Epithelial cell of proximal tubule (primary cell): ENCODE results near the gene ITGB7. TPM values are rescaled to one million over a fixed set of nuclear protein-coding genes. Genes with fewer than 3 reads are reported as not detected.
A peak's percentile ranks its signal among the peaks of the same experiment; 100 is the strongest.

Experiments used
- DNase-seq: peaks from one replicate; pipeline ENCODE4 v3.0.0-alpha.2; 2011; ENCODE audit warnings: low read depth
- H3K4me3 ChIP-seq: 2 replicates; pipeline ENCODE4 v1.5.1; 2011; ENCODE audit warnings: low read depth, mild to moderate bottlenecking, low read length
- total RNA-seq: library from RNA; depleted of rRNA; stranded (reverse); fragments of >200 nt; gene quantifications from 2 replicates; pipeline ENCODE4 v1.2.3, GENCODE V29; 2015
- TF ChIP-seq, protein P1 (sequence below): conservative IDR thresholded peaks from 2 replicates; pipeline ENCODE4 v1.5.1; 2012; ENCODE audit warnings: low read depth, mild to moderate bottlenecking, low read length

ITGB7 gene
- total RNA-seq, 1 donor from 2014 or later, result 0.46 TPM

DNA sequence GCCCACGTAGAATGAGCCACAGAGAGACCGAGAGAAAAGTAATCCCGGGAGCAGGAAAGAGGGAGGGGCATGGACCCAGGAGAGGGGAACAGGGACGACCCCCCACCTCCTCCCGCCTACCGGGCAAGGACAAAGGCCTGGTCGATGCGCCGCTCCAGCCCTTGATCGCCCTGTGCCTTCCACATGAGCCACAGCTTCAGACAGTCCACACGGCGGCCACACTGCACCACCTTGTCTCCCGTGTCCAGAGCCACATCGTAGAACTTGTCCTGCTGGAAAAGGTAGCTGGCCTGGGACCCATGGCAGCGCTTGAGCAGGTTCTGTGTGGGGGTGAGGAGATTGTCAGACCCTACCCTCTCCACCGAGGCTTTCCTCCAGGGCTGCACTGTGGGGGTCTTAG is 47.1 kb downstream of the ITGB7 start:
- no peak overlapping the region for H3K4me3 ChIP-seq
- TF ChIP-seq, protein P1, sequence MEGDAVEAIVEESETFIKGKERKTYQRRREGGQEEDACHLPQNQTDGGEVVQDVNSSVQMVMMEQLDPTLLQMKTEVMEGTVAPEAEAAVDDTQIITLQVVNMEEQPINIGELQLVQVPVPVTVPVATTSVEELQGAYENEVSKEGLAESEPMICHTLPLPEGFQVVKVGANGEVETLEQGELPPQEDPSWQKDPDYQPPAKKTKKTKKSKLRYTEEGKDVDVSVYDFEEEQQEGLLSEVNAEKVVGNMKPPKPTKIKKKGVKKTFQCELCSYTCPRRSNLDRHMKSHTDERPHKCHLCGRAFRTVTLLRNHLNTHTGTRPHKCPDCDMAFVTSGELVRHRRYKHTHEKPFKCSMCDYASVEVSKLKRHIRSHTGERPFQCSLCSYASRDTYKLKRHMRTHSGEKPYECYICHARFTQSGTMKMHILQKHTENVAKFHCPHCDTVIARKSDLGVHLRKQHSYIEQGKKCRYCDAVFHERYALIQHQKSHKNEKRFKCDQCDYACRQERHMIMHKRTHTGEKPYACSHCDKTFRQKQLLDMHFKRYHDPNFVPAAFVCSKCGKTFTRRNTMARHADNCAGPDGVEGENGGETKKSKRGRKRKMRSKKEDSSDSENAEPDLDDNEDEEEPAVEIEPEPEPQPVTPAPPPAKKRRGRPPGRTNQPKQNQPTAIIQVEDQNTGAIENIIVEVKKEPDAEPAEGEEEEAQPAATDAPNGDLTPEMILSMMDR, result no peak

DNA sequence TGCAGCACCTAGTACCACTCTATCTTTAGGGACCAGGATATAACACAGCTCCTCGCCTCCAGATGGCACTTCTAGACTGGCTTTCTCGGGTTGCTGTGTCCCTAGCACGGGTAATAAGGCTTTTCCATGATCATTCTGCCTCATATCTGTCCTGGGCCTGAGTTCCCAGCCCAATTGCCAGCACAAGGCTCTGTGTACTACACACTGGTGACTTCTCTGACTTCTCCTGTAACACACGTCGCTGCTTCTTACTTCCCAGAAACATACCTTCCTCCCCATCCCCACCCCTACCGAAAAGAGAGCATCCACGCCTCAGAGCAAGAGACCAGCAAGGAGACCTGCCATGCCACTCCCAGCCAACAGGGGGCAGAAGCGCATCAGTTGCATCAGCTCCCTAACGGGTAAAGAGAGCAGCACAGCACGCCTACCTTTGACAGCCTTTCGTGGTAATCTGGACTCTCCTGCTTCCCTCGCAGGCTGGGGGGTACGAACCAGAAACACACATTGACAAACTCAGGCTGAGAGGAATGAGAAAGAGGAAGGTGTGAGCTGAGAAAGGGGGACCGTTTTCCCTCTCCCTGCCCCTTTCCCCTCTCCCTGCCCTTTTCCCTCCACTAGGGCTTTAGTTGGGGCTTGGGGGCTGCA is 47.7 kb downstream of the ITGB7 start:
- TF ChIP-seq, protein P1, result peak; percentile 99
- H3K4me3 ChIP-seq, result no peak overlapping the region
- DNase-seq, result no peak

More for the DNA sequence above, 47.1 kb downstream of the ITGB7 start:
- DNase-seq, result no peak

DNA sequence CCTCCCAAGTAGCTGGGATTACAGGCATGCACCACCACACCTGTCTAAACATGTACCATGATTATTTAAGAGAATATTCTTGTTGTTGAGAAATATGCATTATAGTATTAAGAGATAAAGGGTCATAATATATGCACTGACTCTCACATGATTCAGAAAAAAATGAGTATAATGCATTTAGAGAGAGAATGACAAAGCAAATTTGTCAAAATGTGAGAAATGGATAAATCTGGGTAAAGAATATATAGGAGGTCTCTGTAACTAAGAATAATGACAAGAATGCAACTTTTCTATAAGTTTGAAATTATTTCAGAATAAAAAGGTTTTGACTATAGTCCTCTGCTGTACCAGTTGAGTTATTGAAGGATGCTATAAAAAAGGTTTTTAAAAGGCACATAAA is 54.7 kb downstream of the ITGB7 start:
- TF ChIP-seq, protein P1, result no peak
- no peak for DNase-seq
- no peak overlapping the region for H3K4me3 ChIP-seq

DNA sequence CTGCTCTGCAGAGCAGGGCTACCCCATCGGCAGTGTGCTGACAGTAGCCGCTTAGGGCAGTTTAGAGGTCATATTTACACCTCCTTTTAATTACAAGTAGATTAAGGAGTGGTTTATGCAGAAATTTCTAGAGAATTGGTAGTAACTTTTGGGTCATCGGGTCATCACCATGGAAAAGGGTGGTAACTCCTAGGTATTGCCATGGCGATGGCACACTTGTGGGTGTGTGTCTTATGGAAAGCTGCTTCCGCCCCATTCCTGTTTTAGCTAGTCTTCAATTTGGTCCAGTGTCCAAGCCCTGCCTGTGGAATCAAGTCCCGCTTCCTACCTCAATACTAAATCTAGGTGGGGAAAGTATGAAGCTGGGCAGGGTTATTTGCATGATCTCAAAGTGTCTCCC is 56.0 kb downstream of the ITGB7 start:
- H3K4me3 ChIP-seq, result no peak overlapping the region
- DNase-seq, result no peak
- TF ChIP-seq, protein P1, result no peak

DNA sequence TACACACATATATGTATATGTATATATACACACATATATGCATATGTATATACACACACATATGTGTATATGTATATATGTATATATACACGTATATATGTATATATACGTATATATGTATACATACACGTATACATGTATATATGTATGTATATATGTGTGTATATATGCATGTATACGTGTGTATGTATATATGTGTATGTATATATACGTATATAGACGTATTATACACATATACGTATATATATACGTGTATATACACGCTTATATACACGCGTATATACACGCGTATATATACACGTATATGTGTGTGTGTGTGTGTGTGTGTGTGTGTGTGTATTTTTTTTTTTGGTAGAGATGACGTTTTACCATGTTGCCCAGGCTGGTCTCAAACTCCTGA is 59.4 kb downstream of the ITGB7 start:
- TF ChIP-seq, protein P1, result no peak
- no peak overlapping the region for H3K4me3 ChIP-seq
- no peak for DNase-seq

DNA sequence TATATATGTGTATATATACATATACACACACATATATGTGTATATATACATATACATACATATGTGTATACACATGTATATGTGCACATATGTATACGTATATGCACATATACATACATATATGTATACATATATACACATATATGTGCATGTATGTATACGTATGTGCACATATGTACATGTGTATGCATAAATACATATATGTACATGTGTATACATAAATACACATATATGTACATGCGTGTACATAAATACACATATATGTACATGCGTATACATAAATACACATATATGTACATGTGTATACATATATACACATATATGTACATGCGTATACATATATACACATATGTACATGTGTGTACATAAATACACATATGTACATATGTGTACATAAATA is 59.9 kb downstream of the ITGB7 start:
- DNase-seq, result no peak
- H3K4me3 ChIP-seq, result no peak overlapping the region
- TF ChIP-seq, protein P1, result no peak
